HL-60 (cell line): ENCODE measurements around the gene FBXO30.

Experiments
- CTCF ChIP-seq: IDR thresholded peaks from one replicate; pipeline ENCODE4 v1.5.1; 2011; ENCODE audit warnings: low read length, control low read depth, inconsistent platforms; ENCODE audit not compliant: insufficient read depth
- GABPA ChIP-seq: IDR thresholded peaks from 2 replicates; pipeline ENCODE4 v1.6.1; 2012; ENCODE audit warnings: low read depth
- POLR2AphosphoS5 ChIP-seq: IDR thresholded peaks from 2 replicates; pipeline ENCODE4 v1.6.1; 2012; ENCODE audit warnings: low read depth
- REST ChIP-seq: IDR thresholded peaks from 2 replicates; pipeline ENCODE4 v1.6.1; 2012; ENCODE audit warnings: low read depth; ENCODE audit not compliant: insufficient replicate concordance
- SPI1 ChIP-seq: IDR thresholded peaks from 2 replicates; pipeline ENCODE4 v1.6.1; 2012; ENCODE audit warnings: low read depth, mild to moderate bottlenecking, borderline replicate concordance

GRCh38 chr6:145789443-145789842 is 25.2 kb downstream of the FBXO30 start:
- TF ChIP-seq CTCF, result no peak
- TF ChIP-seq POLR2AphosphoS5, result no peak
- TF ChIP-seq REST, result no peak
- no peak for TF ChIP-seq SPI1
- TF ChIP-seq GABPA, result no peak
